Lower leg skin (tissue), 4 donors: ENCODE results near the gene AMOTL1. TPM values are rescaled to one million over a fixed set of nuclear protein-coding genes. Genes with fewer than 3 reads are reported as not detected.
A peak's percentile ranks its signal among the peaks of the same experiment; 100 is the strongest.
"Not testable (repeated sequence)": the region's sequence is repeated elsewhere in the genome, so short reads cannot be mapped to it uniquely, and the experiment has no call there.

ENCODE experiments used
- DNase-seq, 2 donors: peaks; one replicate each; pipeline ENCODE4 v3.0.0-alpha.2; 2019; ENCODE audit warnings: low spot score in 2 of 2
- H3K4me3 ChIP-seq: fragments of 200-600 bp; sonication (generic); 2 replicates; pipeline ENCODE4 v1.5.1; 2017; ENCODE audit warnings: mild to moderate bottlenecking, low read depth; ENCODE audit not compliant: poor library complexity, severe bottlenecking
- CTCF ChIP-seq, 3 donors: fragments of 450-650 bp; IDR thresholded peaks; one replicate each; pipeline ENCODE4 v1.5.1; 2016; ENCODE audit warnings: antibody characterized with exemption in 3 of 3, mild to moderate bottlenecking in 3 of 3, moderate library complexity in 2 of 3
- POLR2A ChIP-seq, 2 donors: fragments of 450-650 bp; IDR thresholded peaks; one replicate each; pipeline ENCODE4 v1.6.1; 2016 to 2017; ENCODE audit warnings: antibody characterized with exemption in 2 of 2, mild to moderate bottlenecking in 1 of 2, moderate library complexity in 1 of 2
- whole genome bisulfite sequencing, 2 donors: methylation state at CpG; one replicate each; pipeline ENCODE4 v1.1.5; 2018; 5-methylcytosine and 5-hydroxymethylcytosine counted together
- intact Hi-C: fragments of 100-400 bp; cut with DNase I; formaldehyde crosslinking; loops from one replicate; pipeline ENCODE4 v1.15.0; 2023; ENCODE audit warnings: low total_unique reads
- total RNA-seq, 4 donors: library from RNA; depleted of rRNA; stranded (reverse); fragments of >200 nt; gene quantifications; one replicate each; pipeline ENCODE4 v1.1.0, GENCODE V29; 2016

The AMOTL1 gene
- total RNA-seq, 4 donors from 2014 or later: 45.3 to 72.0 (median 64.8) TPM

- no peak overlapping the region for H3K4me3 ChIP-seq
- no peak for TF ChIP-seq CTCF (IDR thresholded peaks at IDR 0.05)
- TF ChIP-seq POLR2A (IDR thresholded peaks at IDR 0.05): no peak
- intact Hi-C loops: no loop called here
- 44 to 50% methylated on average over 2 of the region's 2 CpGs for WGBS, 2 donors
- DNase-seq: no peak
These were observed 139.1 kb downstream of the AMOTL1 start for GRCh38 chr11:94907226-94907625.

GRCh38 chr11:94909371-94909820 lies 141.2 kb downstream of the AMOTL1 start:
- intact Hi-C loops: no loop called here
- H3K4me3 ChIP-seq: no peak overlapping the region
- peak in 1 of 2 donors; percentile 43 for DNase-seq
- TF ChIP-seq CTCF (IDR thresholded peaks at IDR 0.05): no peak
- TF ChIP-seq POLR2A (IDR thresholded peaks at IDR 0.05): no peak
- 71 to 73% methylated on average over 4 of the region's 4 CpGs for WGBS, 2 donors

- DNase-seq: no peak
- H3K4me3 ChIP-seq: no peak overlapping the region
- intact Hi-C loops: no loop called here
- TF ChIP-seq POLR2A (IDR thresholded peaks at IDR 0.05) (no peak), CTCF (IDR thresholded peaks at IDR 0.05) (no peak)
- 73 to 82% methylated on average over 3 of the region's 3 CpGs for WGBS, 2 donors
These were observed 142.1 kb downstream of the AMOTL1 start for GRCh38 chr11:94910270-94910669.

- 0% methylated on average over 1 of the region's 1 CpG for WGBS, 2 donors
- no peak for DNase-seq
- TF ChIP-seq POLR2A (IDR thresholded peaks at IDR 0.05): no peak
- intact Hi-C loops: no loop called here
- H3K4me3 ChIP-seq: no peak overlapping the region
These were observed 142.6 kb downstream of the AMOTL1 start for GRCh38 chr11:94910779-94911178.

GRCh38 chr11:94912806-94913205 lies 144.7 kb downstream of the AMOTL1 start:
- no peak for DNase-seq
- TF ChIP-seq CTCF (IDR thresholded peaks at IDR 0.05): no peak
- no peak for TF ChIP-seq POLR2A (IDR thresholded peaks at IDR 0.05)
- intact Hi-C loops: no loop called here
- WGBS, 2 donors: 95 to 98% methylated on average over 9 of the region's 9 CpGs
- no peak overlapping the region for H3K4me3 ChIP-seq

GRCh38 chr11:94913718-94914394 lies 145.7 kb downstream of the AMOTL1 start:
- DNase-seq, intact Hi-C loops, H3K4me3 ChIP-seq: not testable (repeated sequence)
- WGBS, 2 donors: 91 to 98% methylated on average over 2 of the region's 2 CpGs

GRCh38 chr11:94920311-94920710 lies 152.2 kb downstream of the AMOTL1 start:
- TF ChIP-seq CTCF (IDR thresholded peaks at IDR 0.05) (no peak), POLR2A (IDR thresholded peaks at IDR 0.05) (no peak)
- DNase-seq: no peak
- intact Hi-C loops: no loop called here
- no peak overlapping the region for H3K4me3 ChIP-seq
